ENCODE data around the gene KNDC1.

DNA sequence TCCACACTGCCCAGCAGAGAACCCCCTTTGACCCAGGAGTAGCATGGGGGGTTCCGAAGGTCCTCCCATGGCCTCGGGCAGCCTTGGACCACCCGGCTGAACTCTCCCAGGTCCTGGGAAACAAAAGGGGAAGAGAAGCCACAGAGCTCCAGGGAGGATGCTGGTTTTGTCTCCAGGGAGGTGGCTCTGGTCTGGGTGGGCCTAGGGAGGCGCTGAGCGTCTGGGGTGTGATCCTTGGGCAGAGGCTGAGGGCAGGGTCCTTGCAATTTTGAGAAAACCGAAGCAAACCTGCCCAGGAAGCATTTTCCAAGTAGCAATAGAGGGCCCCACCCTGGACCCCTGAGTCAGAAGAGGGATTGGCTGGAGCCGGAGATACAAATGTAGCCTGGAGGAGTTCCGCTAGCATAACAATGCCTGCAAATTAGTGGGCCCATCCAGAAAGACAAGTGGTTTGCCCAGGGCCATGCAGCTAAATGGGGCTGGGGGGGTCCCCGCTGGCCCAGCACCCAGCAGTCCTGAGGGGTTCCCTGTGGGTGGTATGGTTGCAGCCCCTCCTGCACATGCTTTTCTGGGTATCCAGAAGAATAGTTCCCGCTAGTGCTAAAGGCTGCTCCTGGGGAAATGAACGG is 72.0 kb downstream of the KNDC1 start:
- TF ChIP-seq, protein P1, sequence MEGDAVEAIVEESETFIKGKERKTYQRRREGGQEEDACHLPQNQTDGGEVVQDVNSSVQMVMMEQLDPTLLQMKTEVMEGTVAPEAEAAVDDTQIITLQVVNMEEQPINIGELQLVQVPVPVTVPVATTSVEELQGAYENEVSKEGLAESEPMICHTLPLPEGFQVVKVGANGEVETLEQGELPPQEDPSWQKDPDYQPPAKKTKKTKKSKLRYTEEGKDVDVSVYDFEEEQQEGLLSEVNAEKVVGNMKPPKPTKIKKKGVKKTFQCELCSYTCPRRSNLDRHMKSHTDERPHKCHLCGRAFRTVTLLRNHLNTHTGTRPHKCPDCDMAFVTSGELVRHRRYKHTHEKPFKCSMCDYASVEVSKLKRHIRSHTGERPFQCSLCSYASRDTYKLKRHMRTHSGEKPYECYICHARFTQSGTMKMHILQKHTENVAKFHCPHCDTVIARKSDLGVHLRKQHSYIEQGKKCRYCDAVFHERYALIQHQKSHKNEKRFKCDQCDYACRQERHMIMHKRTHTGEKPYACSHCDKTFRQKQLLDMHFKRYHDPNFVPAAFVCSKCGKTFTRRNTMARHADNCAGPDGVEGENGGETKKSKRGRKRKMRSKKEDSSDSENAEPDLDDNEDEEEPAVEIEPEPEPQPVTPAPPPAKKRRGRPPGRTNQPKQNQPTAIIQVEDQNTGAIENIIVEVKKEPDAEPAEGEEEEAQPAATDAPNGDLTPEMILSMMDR (IDR thresholded peaks at IDR 0.05): no peak
- no peak for TF ChIP-seq POLR2A (IDR thresholded peaks at IDR 0.05)
